Uterus (tissue), 2 donors: ENCODE measurements around the gene TNIP1.

ENCODE experiments used
- CTCF ChIP-seq, 4 experiments: fragments of 200-600 bp in 2 of 4; fragments of 450-650 bp in 2 of 4; sonication (generic) in 2 of 4; IDR thresholded peaks; one replicate each; pipeline ENCODE4 v1.5.1; 2016 to 2019; ENCODE audit warnings: antibody characterized with exemption in 4 of 4, mild to moderate bottlenecking in 2 of 4, moderate library complexity in 1 of 4
- POLR2A ChIP-seq, 2 donors: fragments of 450-650 bp; IDR thresholded peaks; one replicate each; pipeline ENCODE4 v1.6.1; 2016; ENCODE audit warnings: antibody characterized with exemption in 2 of 2, mild to moderate bottlenecking in 1 of 2, moderate library complexity in 1 of 2

DNA sequence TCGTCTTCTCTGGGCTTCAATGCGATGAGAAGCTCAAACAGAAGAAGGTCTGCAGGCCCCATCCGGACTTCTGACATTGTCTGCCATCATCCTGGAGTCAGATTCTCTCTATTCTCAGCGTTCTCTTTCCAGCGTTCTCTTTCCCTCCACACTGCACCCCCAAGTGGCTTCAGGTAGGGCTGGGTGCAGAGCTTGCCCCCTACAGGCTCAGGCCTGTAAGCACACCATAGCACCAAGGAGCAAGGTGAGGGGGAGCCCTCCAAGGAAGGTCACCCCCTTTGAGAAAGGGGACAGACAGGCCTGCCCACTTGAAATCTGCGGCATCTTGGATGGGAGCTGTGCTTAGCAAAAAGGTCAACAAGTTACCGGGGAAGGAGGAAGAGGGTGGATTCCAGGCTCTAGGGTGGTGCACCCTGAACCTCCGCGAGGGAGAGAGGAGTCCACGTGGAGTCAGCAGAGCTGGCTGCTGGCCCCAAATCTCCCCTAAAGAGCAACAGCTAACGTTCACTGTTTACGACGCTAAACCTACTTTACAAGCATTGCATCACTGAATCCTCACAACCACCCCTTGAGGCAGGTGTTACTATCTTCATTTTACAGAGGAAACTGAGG, 32.9 kb downstream of the TNIP1 start:
- TF ChIP-seq POLR2A (IDR thresholded peaks at IDR 0.05) (no peak), CTCF (IDR thresholded peaks at IDR 0.05) (peak; percentile 75 to 86 (median 84))
